ENCODE results near the gene HEMK1. TPM values are rescaled to one million over a fixed set of nuclear protein-coding genes. Genes with fewer than 3 reads are reported as not detected.

HEMK1 gene
- total and polyA plus RNA-seq, 2 donors (not counting 1 experiment from before 2014, with no cell fraction given): 34.2 to 43.0 TPM

GRCh38 chr3:50559702-50560101, 9.6 kb upstream of the HEMK1 start:
- no peaks in the 10 kb centered on the region for H3K9me3 Mint-ChIP-seq (ENCODE audit: insufficient read depth)
- ATAC-seq (ENCODE audit: low read depth): no peak
- intact Hi-C loops (cut with micrococcal nuclease): no loop called here
- H3K27me3 Mint-ChIP-seq: no peaks in the 10 kb centered on the region
- H3K4me3 Mint-ChIP-seq: no peak overlapping the region
- Histone ChIP-seq H3K27me3 (replicated peaks in 1 of 4; ENCODE audit: control extremely low read depth in 1 of 4, control insufficient read depth in 3 of 4, insufficient read depth in 4 of 4, low read length in 3 of 4) (no peaks in the 10 kb centered on the region), H3K9me3 (ENCODE audit: control extremely low read depth in 1 of 3, control insufficient read depth in 2 of 3, insufficient read depth in 1 of 3, low read length in 2 of 3) (no peaks in the 10 kb centered on the region), H3K79me2 (ENCODE audit: control insufficient read depth, insufficient read depth, low read length) (no peaks in the 10 kb centered on the region), H3K9ac (ENCODE audit: low read length) (no peak overlapping the region), H3K4me1 (ENCODE audit: control insufficient read depth in 2 of 2, insufficient read depth in 2 of 2, low read length in 2 of 2) (no peaks in the 10 kb centered on the region), H4K20me1 (ENCODE audit: control insufficient read depth, insufficient read depth, low read length, poor library complexity, severe bottlenecking) (no peaks in the 10 kb centered on the region), H3K4me3 (ENCODE audit: control extremely low read depth in 1 of 5, extremely low read depth in 1 of 5, insufficient read depth in 1 of 5, low read depth in 2 of 5, low read length in 4 of 5) (no peak overlapping the region), H3K4me2 (replicated peaks; ENCODE audit: low read depth, low read length, poor library complexity, severe bottlenecking) (no peak overlapping the region), H2AFZ (ENCODE audit: insufficient read depth, low read depth, low read length, poor library complexity, severe bottlenecking) (no peak overlapping the region), H3K27ac (ENCODE audit: low read length in 2 of 2) (no peak overlapping the region), H3K36me3 (replicated peaks in 1 of 2; ENCODE audit: control extremely low read depth in 1 of 2, control insufficient read depth in 1 of 2, extremely low read depth in 1 of 2, insufficient read depth in 2 of 2, low read length in 1 of 2) (no peaks in the 10 kb centered on the region)
- TF ChIP-seq EZH2 (IDR thresholded peaks at IDR 0.05; ENCODE audit: borderline replicate concordance, insufficient read depth, low read depth, low read length, poor library complexity, severe bottlenecking) (no peak), CTCF (IDR thresholded peaks at IDR 0.05) (no peak)
- DNase-seq: no peak
- no peak overlapping the region for H3K27ac Mint-ChIP-seq
- H3K4me1 Mint-ChIP-seq: no peaks in the 10 kb centered on the region
- ChIA-PET CTCF (interaction anchor here (0.9 kb wide), 1 partner anchor 33 kb away, joined by 3 read pairs; no protein-coding TSS in a partner anchor), POLR2A (no interaction called here)

GRCh38 chr3:50562861-50563260, 6.5 kb upstream of the HEMK1 start:
- H3K4me2 ChIP-seq (replicated peaks; ENCODE audit: low read depth, low read length, poor library complexity, severe bottlenecking): no peak overlapping the region
- peaks cover under 1% of the 10 kb centered on the region for H3K79me2 ChIP-seq (ENCODE audit: control insufficient read depth, insufficient read depth, low read length)
- no peak overlapping the region for H2AFZ ChIP-seq (ENCODE audit: insufficient read depth, low read depth, low read length, poor library complexity, severe bottlenecking)
- no peaks in the 10 kb centered on the region for H3K27me3 ChIP-seq (replicated peaks in 1 of 4; ENCODE audit: control extremely low read depth in 1 of 4, control insufficient read depth in 3 of 4, insufficient read depth in 4 of 4, low read length in 3 of 4)
- no peak overlapping the region for H3K27ac ChIP-seq (ENCODE audit: low read length in 2 of 2)
- ChIA-PET CTCF (interaction anchor here (0.7 to 0.8 kb wide), 2 partner anchors 20 to 53 kb away, joined by 3 to 4 read pairs; no protein-coding TSS in a partner anchor), POLR2A (no interaction called here)
- Mint-ChIP-seq H3K27ac (no peak overlapping the region), H3K27me3 (no peaks in the 10 kb centered on the region), H3K4me1 (peaks cover 9% of the 10 kb centered on the region), H3K4me3 (no peak overlapping the region), H3K9me3 (ENCODE audit: insufficient read depth) (no peaks in the 10 kb centered on the region)
- intact Hi-C loops (cut with micrococcal nuclease): no loop called here
- H3K36me3 ChIP-seq (replicated peaks in 1 of 2; ENCODE audit: control extremely low read depth in 1 of 2, control insufficient read depth in 1 of 2, extremely low read depth in 1 of 2, insufficient read depth in 2 of 2, low read length in 1 of 2): no peaks in the 10 kb centered on the region
- 38% methylated on average over 1 of the region's 2 CpGs for WGBS (ENCODE audit: insufficient coverage)
- H3K4me3 ChIP-seq (ENCODE audit: control extremely low read depth in 1 of 5, extremely low read depth in 1 of 5, insufficient read depth in 1 of 5, low read depth in 2 of 5, low read length in 4 of 5): no peak overlapping the region
- no peak for TF ChIP-seq CTCF (IDR thresholded peaks at IDR 0.05)
- TF ChIP-seq EZH2 (IDR thresholded peaks at IDR 0.05; ENCODE audit: borderline replicate concordance, insufficient read depth, low read depth, low read length, poor library complexity, severe bottlenecking): no peak
- no peak for DNase-seq
- H4K20me1 ChIP-seq (ENCODE audit: control insufficient read depth, insufficient read depth, low read length, poor library complexity, severe bottlenecking): no peaks in the 10 kb centered on the region
- H3K4me1 ChIP-seq (ENCODE audit: control insufficient read depth in 2 of 2, insufficient read depth in 2 of 2, low read length in 2 of 2): peaks cover 6 to 12% of the 10 kb centered on the region in 2 donors
- H3K9me3 ChIP-seq (ENCODE audit: control extremely low read depth in 1 of 3, control insufficient read depth in 2 of 3, insufficient read depth in 1 of 3, low read length in 2 of 3): no peaks in the 10 kb centered on the region
- no peak for ATAC-seq (ENCODE audit: low read depth)
- no peak overlapping the region for H3K9ac ChIP-seq (ENCODE audit: low read length)

Data from B cell (primary cell).